ENCODE data around the gene RANBP17.
"Not testable (repeated sequence)": the region's sequence is repeated elsewhere in the genome, so short reads cannot be mapped to it uniquely, and the experiment has no call there.

RANBP17 gene

GRCh38 chr5:171166766-171167165 lies 304.9 kb downstream of the RANBP17 start:
- Mint-ChIP-seq H3K36me3 (ENCODE audit: insufficient read depth) (no peaks in the 10 kb centered on the region), H3K4me3 (no peak overlapping the region), H3K27me3 (peaks cover 7 to 8% of the 10 kb centered on the region in 2 donors), H3K4me1 (ENCODE audit: low read depth in 2 of 2) (no peaks in the 10 kb centered on the region), H3K27ac (no peak overlapping the region), H3K9me3 (no peaks in the 10 kb centered on the region)
- DNase-seq = no peak
- ATAC-seq (replicated peaks) = no peak

GRCh38 chr5:171168171-171168570 lies 306.4 kb downstream of the RANBP17 start:
- Mint-ChIP-seq H3K9me3 (no peaks in the 10 kb centered on the region), H3K27me3 (peaks cover 7 to 8% of the 10 kb centered on the region in 2 donors), H3K36me3 (ENCODE audit: insufficient read depth) (no peaks in the 10 kb centered on the region), H3K4me1 (ENCODE audit: low read depth in 2 of 2) (no peaks in the 10 kb centered on the region), H3K27ac (no peak overlapping the region), H3K4me3 (no peak overlapping the region)
- ATAC-seq (replicated peaks) (no peak), DNase-seq (no peak)

- not testable (repeated sequence) for ATAC-seq (replicated peaks); H3K4me1 Mint-ChIP-seq (ENCODE audit: low read depth in 2 of 2); H3K36me3 Mint-ChIP-seq (ENCODE audit: insufficient read depth); H3K27ac Mint-ChIP-seq; H3K4me3 Mint-ChIP-seq; DNase-seq; H3K9me3 Mint-ChIP-seq; H3K27me3 Mint-ChIP-seq
Observed at GRCh38 chr5:171174960-171175359, 313.1 kb downstream of the RANBP17 start.

GRCh38 chr5:171175746-171176145 lies 313.9 kb downstream of the RANBP17 start:
- Mint-ChIP-seq H3K4me1 (ENCODE audit: low read depth in 2 of 2) (no peaks in the 10 kb centered on the region), H3K27me3 (peaks cover 12 to 14% of the 10 kb centered on the region in 2 donors), H3K27ac (no peak overlapping the region), H3K4me3 (no peak overlapping the region), H3K36me3 (ENCODE audit: insufficient read depth) (no peaks in the 10 kb centered on the region), H3K9me3 (no peaks in the 10 kb centered on the region)
- no peak for ATAC-seq (replicated peaks)
- no peak for DNase-seq

GRCh38 chr5:171178190-171178589 lies 316.4 kb downstream of the RANBP17 start:
- H3K9me3 Mint-ChIP-seq; H3K36me3 Mint-ChIP-seq (ENCODE audit: insufficient read depth); H3K4me3 Mint-ChIP-seq; ATAC-seq (replicated peaks); H3K27ac Mint-ChIP-seq; H3K4me1 Mint-ChIP-seq (ENCODE audit: low read depth in 2 of 2); DNase-seq: not testable (repeated sequence)
- peaks cover 12 to 14% of the 10 kb centered on the region in 2 donors for H3K27me3 Mint-ChIP-seq

- no peaks in the 10 kb centered on the region for H3K9me3 Mint-ChIP-seq
- no peak overlapping the region for H3K4me3 Mint-ChIP-seq
- no peaks in the 10 kb centered on the region for H3K36me3 Mint-ChIP-seq (ENCODE audit: insufficient read depth)
- peaks cover 0 to 37% of the 10 kb centered on the region in 2 donors for H3K27me3 Mint-ChIP-seq
- no peaks in the 10 kb centered on the region for H3K4me1 Mint-ChIP-seq (ENCODE audit: low read depth in 2 of 2)
- no peak for ATAC-seq (replicated peaks)
- no peak for DNase-seq
- H3K27ac Mint-ChIP-seq = no peak overlapping the region
Observed at GRCh38 chr5:171188016-171188415, 326.2 kb downstream of the RANBP17 start.

GRCh38 chr5:171189442-171189841 lies 327.6 kb downstream of the RANBP17 start:
- Mint-ChIP-seq H3K9me3 (no peaks in the 10 kb centered on the region), H3K36me3 (ENCODE audit: insufficient read depth) (no peaks in the 10 kb centered on the region), H3K4me3 (no peak overlapping the region), H3K27me3 (peaks cover 0 to 26% of the 10 kb centered on the region in 2 donors), H3K27ac (no peak overlapping the region), H3K4me1 (ENCODE audit: low read depth in 2 of 2) (no peaks in the 10 kb centered on the region)
- no peak for ATAC-seq (replicated peaks)
- no peak for DNase-seq

GRCh38 chr5:171192111-171192510 lies 330.3 kb downstream of the RANBP17 start:
- Mint-ChIP-seq H3K9me3 (no peaks in the 10 kb centered on the region), H3K27ac (no peak overlapping the region), H3K4me3 (no peak overlapping the region), H3K27me3 (peaks cover 9 to 29% of the 10 kb centered on the region in 2 donors), H3K36me3 (ENCODE audit: insufficient read depth) (no peaks in the 10 kb centered on the region), H3K4me1 (ENCODE audit: low read depth in 2 of 2) (no peaks in the 10 kb centered on the region)
- ATAC-seq (replicated peaks) = no peak
- DNase-seq = no peak

GRCh38 chr5:171201310-171201709 lies 339.5 kb downstream of the RANBP17 start:
- no peaks in the 10 kb centered on the region for H3K4me1 Mint-ChIP-seq (ENCODE audit: low read depth in 2 of 2)
- DNase-seq = no peak
- H3K36me3 Mint-ChIP-seq (ENCODE audit: insufficient read depth) = no peaks in the 10 kb centered on the region
- no peak for ATAC-seq (replicated peaks)
- H3K27me3 Mint-ChIP-seq = peaks cover 30 to 31% of the 10 kb centered on the region in 2 donors
- H3K4me3 Mint-ChIP-seq = no peak overlapping the region
- H3K27ac Mint-ChIP-seq = no peak overlapping the region
- no peaks in the 10 kb centered on the region for H3K9me3 Mint-ChIP-seq

GRCh38 chr5:171205375-171205774 lies 343.6 kb downstream of the RANBP17 start:
- DNase-seq (no peak), ATAC-seq (replicated peaks) (no peak)
- Mint-ChIP-seq H3K36me3 (ENCODE audit: insufficient read depth) (no peaks in the 10 kb centered on the region), H3K4me1 (ENCODE audit: low read depth in 2 of 2) (no peaks in the 10 kb centered on the region), H3K9me3 (no peaks in the 10 kb centered on the region), H3K27ac (no peak overlapping the region), H3K4me3 (no peak overlapping the region), H3K27me3 (peaks cover 27% of the 10 kb centered on the region in 2 donors)

GRCh38 chr5:171207256-171207847 lies 345.5 kb downstream of the RANBP17 start:
- H3K36me3 Mint-ChIP-seq (ENCODE audit: insufficient read depth) = no peaks in the 10 kb centered on the region
- no peak for ATAC-seq (replicated peaks)

GRCh38 chr5:171221916-171222315 lies 360.1 kb downstream of the RANBP17 start:
- Mint-ChIP-seq H3K27me3 (peaks cover 28 to 37% of the 10 kb centered on the region in 2 donors), H3K36me3 (ENCODE audit: insufficient read depth) (no peaks in the 10 kb centered on the region), H3K4me1 (ENCODE audit: low read depth in 2 of 2) (peaks cover 3 to 6% of the 10 kb centered on the region in 2 donors), H3K27ac (no peak overlapping the region), H3K4me3 (no peak overlapping the region), H3K9me3 (no peaks in the 10 kb centered on the region)
- ATAC-seq (replicated peaks) (no peak), DNase-seq (no peak)

More at GRCh38 chr5:171207256-171207847, 345.5 kb downstream of the RANBP17 start:
- H3K9me3 Mint-ChIP-seq = no peaks in the 10 kb centered on the region
- H3K27ac Mint-ChIP-seq = no peak overlapping the region
- no peaks in the 10 kb centered on the region for H3K4me1 Mint-ChIP-seq (ENCODE audit: low read depth in 2 of 2)
- H3K27me3 Mint-ChIP-seq = peaks cover 27 to 31% of the 10 kb centered on the region in 2 donors
- no peak overlapping the region for H3K4me3 Mint-ChIP-seq
- peak; percentile 15 to 33 (median 19) for DNase-seq

GRCh38 chr5:171223927-171224326 lies 362.1 kb downstream of the RANBP17 start:
- no peak overlapping the region for H3K4me3 Mint-ChIP-seq
- DNase-seq = no peak
- no peaks in the 10 kb centered on the region for H3K9me3 Mint-ChIP-seq
- H3K27ac Mint-ChIP-seq = no peak overlapping the region
- ATAC-seq (replicated peaks) = no peak
- peaks cover 3 to 6% of the 10 kb centered on the region in 2 donors for H3K4me1 Mint-ChIP-seq (ENCODE audit: low read depth in 2 of 2)
- H3K27me3 Mint-ChIP-seq = peaks cover 15 to 20% of the 10 kb centered on the region in 2 donors
- no peaks in the 10 kb centered on the region for H3K36me3 Mint-ChIP-seq (ENCODE audit: insufficient read depth)

- H3K27me3 Mint-ChIP-seq = peaks cover 8 to 14% of the 10 kb centered on the region in 2 donors
- peaks cover 3 to 6% of the 10 kb centered on the region in 2 donors for H3K4me1 Mint-ChIP-seq (ENCODE audit: low read depth in 2 of 2)
- no peaks in the 10 kb centered on the region for H3K36me3 Mint-ChIP-seq (ENCODE audit: insufficient read depth)
- no peak overlapping the region for H3K27ac Mint-ChIP-seq
- DNase-seq = no peak
- H3K4me3 Mint-ChIP-seq = no peak overlapping the region
- ATAC-seq (replicated peaks) = no peak
- no peaks in the 10 kb centered on the region for H3K9me3 Mint-ChIP-seq
Observed at GRCh38 chr5:171226096-171226754, 364.4 kb downstream of the RANBP17 start.

Data from effector memory CD8-positive, alpha-beta T cell (primary cell).